DOHH2 (cell line): ENCODE results near the gene EDC4.

Experiments used
- H3F3A ChIP-seq: fragments of 200-600 bp; sonication (generic), shearing (Covaris generic); 2 replicates; pipeline ENCODE4 v1.6.0; 2016; ENCODE audit warnings: antibody characterized with exemption, mild to moderate bottlenecking; ENCODE audit not compliant: control insufficient read depth, insufficient read depth
- H3K27ac ChIP-seq: fragments of 200-600 bp; sonication (generic); 2 replicates; pipeline ENCODE4 v1.5.1; 2014; ENCODE audit warnings: low read depth, mild to moderate bottlenecking, low read length, moderate library complexity
- H3K27me3 ChIP-seq: fragments of 200-600 bp; sonication (generic); 2 replicates; pipeline ENCODE4 v1.6.1; 2014; ENCODE audit warnings: mild to moderate bottlenecking, low read length, mixed read lengths; ENCODE audit not compliant: control insufficient read depth
- H3K36me3 ChIP-seq: fragments of 200-600 bp; sonication (generic); 2 replicates; pipeline ENCODE4 v1.6.1; 2014; ENCODE audit warnings: mild to moderate bottlenecking, low read length, moderate library complexity, mixed read lengths; ENCODE audit not compliant: control insufficient read depth
- H3K4me1 ChIP-seq: fragments of 200-600 bp; sonication (generic); 2 replicates; pipeline ENCODE4 v1.6.1; 2014; ENCODE audit warnings: mild to moderate bottlenecking, low read length, mixed read lengths; ENCODE audit not compliant: control insufficient read depth
- H3K4me2 ChIP-seq: fragments of 200-600 bp; sonication (generic); 2 replicates; pipeline ENCODE4 v1.6.0; 2014; ENCODE audit warnings: mild to moderate bottlenecking, low read length, moderate library complexity
- H3K4me3 ChIP-seq: fragments of 200-600 bp; sonication (generic); 2 replicates; pipeline ENCODE4 v1.5.1; 2014; ENCODE audit warnings: mild to moderate bottlenecking, low read length, mixed read lengths
- H3K79me2 ChIP-seq: fragments of 200-600 bp; sonication (generic); 2 replicates; pipeline ENCODE4 v1.6.1; 2014; ENCODE audit warnings: mild to moderate bottlenecking, low read length, mixed read lengths; ENCODE audit not compliant: control insufficient read depth
- H3K9me2 ChIP-seq: fragments of 200-600 bp; sonication (generic); replicated peaks from 2 replicates; pipeline ENCODE4 v1.6.1; 2014; ENCODE audit warnings: mild to moderate bottlenecking, low read length, mixed read lengths; ENCODE audit not compliant: control insufficient read depth
- H3K9me3 ChIP-seq: fragments of 200-600 bp; sonication (generic); 2 replicates; pipeline ENCODE4 v1.6.1; 2014; ENCODE audit warnings: antibody characterized with exemption, low read length, mixed read lengths; ENCODE audit not compliant: control insufficient read depth, insufficient read depth
- H4K20me1 ChIP-seq: fragments of 200-600 bp; sonication (generic); 2 replicates; pipeline ENCODE4 v1.6.0; 2014; ENCODE audit warnings: low read depth, mild to moderate bottlenecking, antibody characterized with exemption, low read length, moderate library complexity; ENCODE audit not compliant: control insufficient read depth, insufficient read depth
- CTCF ChIP-seq: fragments of 200-600 bp; sonication (generic); IDR thresholded peaks from one replicate; pipeline ENCODE4 v1.5.1; 2014; ENCODE audit warnings: antibody characterized with exemption, mild to moderate bottlenecking, low read depth, low read length; ENCODE audit not compliant: poor library complexity, severe bottlenecking
- EZH2phosphoT487 ChIP-seq: fragments of 200-600 bp; sonication (generic); IDR thresholded peaks from 2 replicates; pipeline ENCODE4 v1.6.1; 2017; ENCODE audit warnings: borderline replicate concordance, mild to moderate bottlenecking, antibody characterized with exemption, low read length, moderate library complexity, mixed read lengths

Gene EDC4

GRCh38 chr16:67919622-67920221 is 46.9 kb downstream of the EDC4 start:
- H4K20me1 ChIP-seq, result 0 out of 2 replicates have a peak, but pooled peaks cover 2% of the 10 kb centered on the region
- TF ChIP-seq CTCF (no peak), EZH2phosphoT487 (no peak)
- H3K27ac ChIP-seq, result no peak overlapping the region
- H3K36me3 ChIP-seq, result no peaks in the 10 kb centered on the region
- H3K79me2 ChIP-seq, result no peaks in the 10 kb centered on the region
- no peaks in the 10 kb centered on the region for H3K9me2 ChIP-seq
- no peaks in the 10 kb centered on the region for H3K9me3 ChIP-seq
- no peak overlapping the region for H3K4me2 ChIP-seq
- H3F3A ChIP-seq, result no peaks in the 10 kb centered on the region
- H3K4me3 ChIP-seq, result no peak overlapping the region
- no peaks in the 10 kb centered on the region for H3K27me3 ChIP-seq
- no peaks in the 10 kb centered on the region for H3K4me1 ChIP-seq

- TF ChIP-seq EZH2phosphoT487 (no peak), CTCF (no peak)
- Histone ChIP-seq H3K27me3 (no peaks in the 10 kb centered on the region), H3K79me2 (no peaks in the 10 kb centered on the region), H3K4me2 (no peak overlapping the region), H3K36me3 (peaks cover 1% of the 10 kb centered on the region; the same call in 1 of the 2 replicates), H3K27ac (no peak overlapping the region), H3K9me3 (no peaks in the 10 kb centered on the region), H4K20me1 (no peaks in the 10 kb centered on the region), H3K4me3 (no peak overlapping the region), H3F3A (no peaks in the 10 kb centered on the region), H3K4me1 (peaks cover 7% of the 10 kb centered on the region), H3K9me2 (no peaks in the 10 kb centered on the region)
These were observed 49.4 kb downstream of the EDC4 start for GRCh38 chr16:67922221-67922620.

GRCh38 chr16:67922740-67923139 is 49.9 kb downstream of the EDC4 start:
- no peaks in the 10 kb centered on the region for H3F3A ChIP-seq
- no peak for TF ChIP-seq EZH2phosphoT487
- no peak for TF ChIP-seq CTCF
- no peaks in the 10 kb centered on the region for H3K9me3 ChIP-seq
- no peak overlapping the region for H3K4me3 ChIP-seq
- H3K27me3 ChIP-seq, result no peaks in the 10 kb centered on the region
- no peaks in the 10 kb centered on the region for H4K20me1 ChIP-seq
- no peaks in the 10 kb centered on the region for H3K79me2 ChIP-seq
- peaks cover 7% of the 10 kb centered on the region for H3K4me1 ChIP-seq
- no peak overlapping the region for H3K4me2 ChIP-seq
- no peak overlapping the region for H3K27ac ChIP-seq
- H3K36me3 ChIP-seq, result peaks cover 6% of the 10 kb centered on the region; the same call in 1 of the 2 replicates
- no peaks in the 10 kb centered on the region for H3K9me2 ChIP-seq
